Activated T-helper 1 cell treated with anti-CD3 and anti-CD28 coated beads, Interleukin-12 subunit alpha, Interleukin-12 subunit beta, Interleukin-2, Interleukin-4 antibody, amounts not matched to agents 30 ng/mL and 10 ng/mL and 1 ng/mL, durations not matched to agents 14 hours and 24 hours and 36 hours (primary cell): ENCODE measurements around the gene KCNE4. TPM values are rescaled to one million over a fixed set of nuclear protein-coding genes. Genes with fewer than 3 reads are reported as not detected.
"Not testable (repeated sequence)": the region's sequence is repeated elsewhere in the genome, so short reads cannot be mapped to it uniquely, and the experiment has no call there.

ENCODE experiments used
- DNase-seq: peaks from one replicate; pipeline ENCODE4 v3.0.0; 2021; ENCODE audit warnings: low spot score
- H3K27ac Mint-ChIP-seq: one replicate; pipeline ENCODE4 v1.8.0; 2021; ENCODE audit warnings: mild to moderate bottlenecking, mixed read lengths
- H3K27me3 Mint-ChIP-seq: one replicate; pipeline ENCODE4 v1.8.0; 2022; ENCODE audit warnings: mild to moderate bottlenecking, moderate library complexity, mixed read lengths; ENCODE audit not compliant: insufficient read depth
- H3K36me3 Mint-ChIP-seq: one replicate; pipeline ENCODE4 v1.8.0; 2021; ENCODE audit warnings: low read depth, mixed read lengths
- H3K4me1 Mint-ChIP-seq: one replicate; pipeline ENCODE4 v1.8.0; 2021; ENCODE audit warnings: low read depth, mixed read lengths
- H3K4me3 Mint-ChIP-seq: one replicate; pipeline ENCODE4 v1.8.0; 2021; ENCODE audit warnings: mild to moderate bottlenecking, moderate library complexity, mixed read lengths
- H3K9me3 Mint-ChIP-seq: one replicate; pipeline ENCODE4 v1.8.0; 2021; ENCODE audit warnings: mixed read lengths
- intact Hi-C: fragments of 100-400 bp; cut with micrococcal nuclease; formaldehyde crosslinking; loops from one replicate; pipeline ENCODE4 v1.15.1; 2024
- total RNA-seq: library from RNA; stranded (reverse); gene quantifications from 2 replicates; pipeline ENCODE4 v1.2.3, GENCODE V29; 2022

KCNE4 gene
- total RNA-seq, 1 donor from 2014 or later, result not detected

- no peaks in the 10 kb centered on the region for H3K4me1 Mint-ChIP-seq
- H3K27me3 Mint-ChIP-seq, result no peaks in the 10 kb centered on the region
- intact Hi-C loops, result no loop called here
- no peak for DNase-seq
- no peaks in the 10 kb centered on the region for H3K9me3 Mint-ChIP-seq
- H3K4me3 Mint-ChIP-seq, result no peak overlapping the region
- H3K27ac Mint-ChIP-seq, result no peak overlapping the region
- no peaks in the 10 kb centered on the region for H3K36me3 Mint-ChIP-seq
These were observed 20.8 kb downstream of the KCNE4 start for GRCh38 chr2:223072826-223073225.

GRCh38 chr2:223075301-223076270 is 23.6 kb downstream of the KCNE4 start:
- Mint-ChIP-seq H3K27me3 (peaks cover 4% of the 10 kb centered on the region), H3K27ac (no peak overlapping the region), H3K4me3 (no peak overlapping the region), H3K36me3 (no peaks in the 10 kb centered on the region), H3K4me1 (no peaks in the 10 kb centered on the region), H3K9me3 (no peaks in the 10 kb centered on the region)
- no peak for DNase-seq
- intact Hi-C loops, result no loop called here

- H3K4me1 Mint-ChIP-seq, result no peaks in the 10 kb centered on the region
- no peak overlapping the region for H3K4me3 Mint-ChIP-seq
- no peak for DNase-seq
- intact Hi-C loops, result no loop called here
- H3K27me3 Mint-ChIP-seq, result peaks cover 4% of the 10 kb centered on the region
- no peaks in the 10 kb centered on the region for H3K36me3 Mint-ChIP-seq
- no peak overlapping the region for H3K27ac Mint-ChIP-seq
- H3K9me3 Mint-ChIP-seq, result no peaks in the 10 kb centered on the region
These were observed 24.6 kb downstream of the KCNE4 start for GRCh38 chr2:223076573-223076972.

- Mint-ChIP-seq H3K27ac (no peak overlapping the region), H3K36me3 (no peaks in the 10 kb centered on the region), H3K9me3 (no peaks in the 10 kb centered on the region), H3K4me3 (no peak overlapping the region), H3K4me1 (no peaks in the 10 kb centered on the region), H3K27me3 (peaks cover 4% of the 10 kb centered on the region)
- intact Hi-C loops, result no loop called here
- no peak for DNase-seq
These were observed 26.5 kb downstream of the KCNE4 start for GRCh38 chr2:223078482-223078881.

GRCh38 chr2:223079378-223079777 is 27.4 kb downstream of the KCNE4 start:
- no peak overlapping the region for H3K4me3 Mint-ChIP-seq
- no peaks in the 10 kb centered on the region for H3K36me3 Mint-ChIP-seq
- no peaks in the 10 kb centered on the region for H3K9me3 Mint-ChIP-seq
- intact Hi-C loops, result no loop called here
- DNase-seq, result no peak
- no peaks in the 10 kb centered on the region for H3K4me1 Mint-ChIP-seq
- H3K27ac Mint-ChIP-seq, result no peak overlapping the region
- peaks cover 4% of the 10 kb centered on the region for H3K27me3 Mint-ChIP-seq

- intact Hi-C loops, result no loop called here
- Mint-ChIP-seq H3K27me3 (peaks cover 4% of the 10 kb centered on the region), H3K36me3 (no peaks in the 10 kb centered on the region), H3K4me1 (no peaks in the 10 kb centered on the region), H3K27ac (no peak overlapping the region), H3K9me3 (no peaks in the 10 kb centered on the region), H3K4me3 (no peak overlapping the region)
- DNase-seq, result no peak
These were observed 27.9 kb downstream of the KCNE4 start for GRCh38 chr2:223079925-223080324.

GRCh38 chr2:223080790-223081360 is 28.9 kb downstream of the KCNE4 start:
- H3K4me1 Mint-ChIP-seq, H3K36me3 Mint-ChIP-seq, H3K9me3 Mint-ChIP-seq, DNase-seq, H3K4me3 Mint-ChIP-seq, H3K27ac Mint-ChIP-seq, intact Hi-C loops, H3K27me3 Mint-ChIP-seq: not testable (repeated sequence)

- Mint-ChIP-seq H3K27ac (no peak overlapping the region), H3K27me3 (peaks cover 4% of the 10 kb centered on the region), H3K36me3 (no peaks in the 10 kb centered on the region), H3K4me1 (no peaks in the 10 kb centered on the region), H3K9me3 (no peaks in the 10 kb centered on the region), H3K4me3 (no peak overlapping the region)
- DNase-seq, result no peak
- intact Hi-C loops, result no loop called here
These were observed 29.8 kb downstream of the KCNE4 start for GRCh38 chr2:223081789-223082188.

- Mint-ChIP-seq H3K9me3 (no peaks in the 10 kb centered on the region), H3K36me3 (no peaks in the 10 kb centered on the region), H3K4me1 (no peaks in the 10 kb centered on the region), H3K4me3 (no peak overlapping the region), H3K27me3 (peaks cover 4% of the 10 kb centered on the region), H3K27ac (no peak overlapping the region)
- no peak for DNase-seq
- intact Hi-C loops, result no loop called here
These were observed 30.7 kb downstream of the KCNE4 start for GRCh38 chr2:223082706-223083105.

- intact Hi-C loops, result no loop called here
- Mint-ChIP-seq H3K9me3 (no peaks in the 10 kb centered on the region), H3K27me3 (peaks cover 4% of the 10 kb centered on the region), H3K27ac (no peak overlapping the region), H3K4me3 (no peak overlapping the region), H3K36me3 (no peaks in the 10 kb centered on the region), H3K4me1 (no peaks in the 10 kb centered on the region)
- no peak for DNase-seq
These were observed 31.5 kb downstream of the KCNE4 start for GRCh38 chr2:223083402-223084070.

GRCh38 chr2:223084873-223085272 is 32.9 kb downstream of the KCNE4 start:
- H3K4me1 Mint-ChIP-seq, result no peaks in the 10 kb centered on the region
- no peaks in the 10 kb centered on the region for H3K27me3 Mint-ChIP-seq
- no peak overlapping the region for H3K27ac Mint-ChIP-seq
- DNase-seq, result no peak
- H3K4me3 Mint-ChIP-seq, result no peak overlapping the region
- intact Hi-C loops, result no loop called here
- H3K9me3 Mint-ChIP-seq, result no peaks in the 10 kb centered on the region
- H3K36me3 Mint-ChIP-seq, result no peaks in the 10 kb centered on the region

GRCh38 chr2:223086370-223086981 is 34.5 kb downstream of the KCNE4 start:
- Mint-ChIP-seq H3K9me3 (no peaks in the 10 kb centered on the region), H3K27me3 (no peaks in the 10 kb centered on the region), H3K27ac (no peak overlapping the region), H3K4me1 (no peaks in the 10 kb centered on the region), H3K36me3 (no peaks in the 10 kb centered on the region), H3K4me3 (no peak overlapping the region)
- intact Hi-C loops, result no loop called here
- DNase-seq, result no peak

- intact Hi-C loops, result no loop called here
- DNase-seq, result no peak
- no peaks in the 10 kb centered on the region for H3K27me3 Mint-ChIP-seq
- no peaks in the 10 kb centered on the region for H3K36me3 Mint-ChIP-seq
- H3K9me3 Mint-ChIP-seq, result no peaks in the 10 kb centered on the region
- H3K4me3 Mint-ChIP-seq, result no peak overlapping the region
- H3K4me1 Mint-ChIP-seq, result no peaks in the 10 kb centered on the region
- H3K27ac Mint-ChIP-seq, result no peak overlapping the region
These were observed 35.5 kb downstream of the KCNE4 start for GRCh38 chr2:223087466-223087865.
